Esophagus muscularis mucosa (tissue), 4 donors: ENCODE measurements around the gene SAMD4A. TPM values are rescaled to one million over a fixed set of nuclear protein-coding genes. Genes with fewer than 3 reads are reported as not detected.

Source experiments
- DNase-seq: peaks from one replicate; pipeline ENCODE4 v3.0.0-alpha.2; 2017; ENCODE audit errors: extremely low spot score
- H3K27ac ChIP-seq, 4 donors: fragments of 200-600 bp; sonication (generic); replicated peaks in 1 of 4; 1 replicate in 3 of 4; 2 replicates in 1 of 4; pipeline ENCODE4 v1.5.1; 2016 to 2019; ENCODE audit warnings: mild to moderate bottlenecking in 1 of 4
- H3K27me3 ChIP-seq, 4 donors: fragments of 200-600 bp; sonication (generic); one replicate each; pipeline versions ENCODE4 v1.5.1 to v1.6.0; 2016 to 2019
- H3K36me3 ChIP-seq, 4 donors: fragments of 200-600 bp; sonication (generic); one replicate each; pipeline ENCODE4 v1.5.1; 2016 to 2019
- H3K4me1 ChIP-seq, 4 donors: fragments of 200-600 bp; sonication (generic); one replicate each; pipeline ENCODE4 v1.5.1; 2016 to 2019
- H3K4me3 ChIP-seq, 4 donors: fragments of 200-600 bp; sonication (generic); 1 replicate in 2 of 4; 2 replicates in 2 of 4; pipeline ENCODE4 v1.5.1; 2016 to 2019; ENCODE audit warnings: mild to moderate bottlenecking in 4 of 4, moderate library complexity in 1 of 4
- H3K9me3 ChIP-seq, 4 donors: fragments of 200-600 bp; sonication (generic); 1 replicate in 3 of 4; 2 replicates in 1 of 4; pipeline ENCODE4 v1.5.1; 2016 to 2019
- EP300 ChIP-seq: sonication (generic); formaldehyde crosslinking; IDR thresholded peaks from one replicate; pipeline ENCODE4 v1.6.1; 2017; ENCODE audit warnings: antibody characterized with exemption
- POLR2A ChIP-seq: fragments of 450-650 bp; IDR thresholded peaks from one replicate; pipeline ENCODE4 v1.6.1; 2017; ENCODE audit warnings: antibody characterized with exemption, moderate library complexity, mild to moderate bottlenecking, low read depth
- POLR2AphosphoS5 ChIP-seq, 2 donors: sonication (generic); formaldehyde crosslinking; IDR thresholded peaks; one replicate each; pipeline ENCODE4 v1.6.1; 2017; ENCODE audit warnings: antibody characterized with exemption in 2 of 2
- WGBS: methylation state at CpG from one replicate; pipeline ENCODE4 v1.1.5; 2018; 5-methylcytosine and 5-hydroxymethylcytosine counted together
- intact Hi-C: fragments of 100-400 bp; cut with DNase I; formaldehyde crosslinking; loops from one replicate; pipeline ENCODE4 v1.15.1; 2023
- total RNA-seq, 4 donors: library from RNA; depleted of rRNA; stranded (reverse); fragments of >200 nt; gene quantifications; one replicate each; pipeline versions ENCODE4 v1.1.0 to v1.2.1, GENCODE V29; 2016
- TF ChIP-seq, protein P1 (sequence below), 3 experiments: fragments of 200-600 bp in 2 of 3; fragments of 450-650 bp in 1 of 3; sonication (generic) in 2 of 3; IDR thresholded peaks; one replicate each; pipeline ENCODE4 v1.5.1; 2017 to 2019; ENCODE audit warnings: antibody characterized with exemption in 3 of 3, mild to moderate bottlenecking in 2 of 3, moderate library complexity in 1 of 3

The SAMD4A gene
- total RNA-seq, 4 donors from 2014 or later, result 76.8 to 123 (median 97.0) TPM

DNA sequence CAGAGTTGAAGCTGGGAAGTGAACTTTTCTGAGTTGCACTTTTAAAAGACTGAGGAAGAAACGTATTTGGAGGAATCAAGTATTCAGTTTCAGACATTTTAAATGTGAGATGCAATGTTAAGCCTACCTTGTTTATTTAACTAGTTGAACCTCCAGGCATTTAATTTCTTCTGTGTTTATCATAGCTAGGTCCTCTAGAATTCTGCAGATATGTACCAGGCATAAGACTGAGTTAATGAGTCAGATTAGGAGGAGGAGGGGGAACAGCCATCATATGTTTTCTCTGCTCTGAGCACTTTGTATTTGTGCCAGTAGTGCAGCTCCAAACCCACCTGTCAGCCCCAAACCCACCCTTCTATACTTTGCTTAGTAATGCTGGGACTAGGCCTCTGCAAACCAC is 16.4 kb upstream of the SAMD4A start:
- DNase-seq, result no peak
- H3K36me3 ChIP-seq, result no peaks in the 10 kb centered on the region
- intact Hi-C loops, result no loop called here
- H3K4me1 ChIP-seq, result peaks cover 0 to 8% (median 0%) of the 10 kb centered on the region in 4 donors
- 56% methylated on average over 1 of the region's 1 CpG for WGBS
- no peak overlapping the region for H3K27ac ChIP-seq
- TF ChIP-seq POLR2A (no peak), EP300 (no peak), POLR2AphosphoS5 (IDR thresholded peaks at IDR 0.05) (no peak)
- TF ChIP-seq, protein P1, sequence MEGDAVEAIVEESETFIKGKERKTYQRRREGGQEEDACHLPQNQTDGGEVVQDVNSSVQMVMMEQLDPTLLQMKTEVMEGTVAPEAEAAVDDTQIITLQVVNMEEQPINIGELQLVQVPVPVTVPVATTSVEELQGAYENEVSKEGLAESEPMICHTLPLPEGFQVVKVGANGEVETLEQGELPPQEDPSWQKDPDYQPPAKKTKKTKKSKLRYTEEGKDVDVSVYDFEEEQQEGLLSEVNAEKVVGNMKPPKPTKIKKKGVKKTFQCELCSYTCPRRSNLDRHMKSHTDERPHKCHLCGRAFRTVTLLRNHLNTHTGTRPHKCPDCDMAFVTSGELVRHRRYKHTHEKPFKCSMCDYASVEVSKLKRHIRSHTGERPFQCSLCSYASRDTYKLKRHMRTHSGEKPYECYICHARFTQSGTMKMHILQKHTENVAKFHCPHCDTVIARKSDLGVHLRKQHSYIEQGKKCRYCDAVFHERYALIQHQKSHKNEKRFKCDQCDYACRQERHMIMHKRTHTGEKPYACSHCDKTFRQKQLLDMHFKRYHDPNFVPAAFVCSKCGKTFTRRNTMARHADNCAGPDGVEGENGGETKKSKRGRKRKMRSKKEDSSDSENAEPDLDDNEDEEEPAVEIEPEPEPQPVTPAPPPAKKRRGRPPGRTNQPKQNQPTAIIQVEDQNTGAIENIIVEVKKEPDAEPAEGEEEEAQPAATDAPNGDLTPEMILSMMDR (IDR thresholded peaks at IDR 0.05), result no peak
- H3K9me3 ChIP-seq, result no peaks in the 10 kb centered on the region
- H3K27me3 ChIP-seq, result no peaks in the 10 kb centered on the region
- H3K4me3 ChIP-seq, result no peak overlapping the region

DNA sequence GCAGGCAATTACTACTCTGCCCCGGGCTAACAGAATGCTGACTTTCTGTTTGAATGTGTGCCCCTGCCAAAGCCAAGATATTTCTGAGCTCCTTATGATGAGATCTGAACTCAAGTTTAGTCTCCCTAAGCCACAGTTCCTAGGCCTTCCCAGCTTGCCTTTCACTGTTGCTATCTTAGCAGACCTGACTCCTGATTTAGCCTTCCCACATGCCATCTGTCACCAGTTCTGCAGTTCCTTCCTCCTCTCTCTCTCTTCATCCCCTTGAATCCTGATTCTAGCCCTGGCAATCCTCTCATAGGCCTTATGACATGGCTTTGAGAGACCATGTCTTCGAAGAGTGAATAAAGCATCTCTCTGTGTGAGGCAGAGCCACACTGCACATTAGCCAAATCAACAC is 12.5 kb upstream of the SAMD4A start:
- peaks cover 0 to 8% (median 0%) of the 10 kb centered on the region in 4 donors for H3K4me1 ChIP-seq
- H3K4me3 ChIP-seq, result no peak overlapping the region
- H3K9me3 ChIP-seq, result no peaks in the 10 kb centered on the region
- no peaks in the 10 kb centered on the region for H3K36me3 ChIP-seq
- no peak for TF ChIP-seq EP300
- no peak for TF ChIP-seq POLR2AphosphoS5 (IDR thresholded peaks at IDR 0.05)
- TF ChIP-seq POLR2A, result no peak
- TF ChIP-seq, protein P1 (IDR thresholded peaks at IDR 0.05), result no peak
- no peak overlapping the region for H3K27ac ChIP-seq
- intact Hi-C loops, result no loop called here
- peaks cover 0 to 12% (median 0%) of the 10 kb centered on the region in 4 donors for H3K27me3 ChIP-seq
- 100% methylated on average over 2 of the region's 2 CpGs for whole genome bisulfite sequencing
- no peak for DNase-seq

DNA sequence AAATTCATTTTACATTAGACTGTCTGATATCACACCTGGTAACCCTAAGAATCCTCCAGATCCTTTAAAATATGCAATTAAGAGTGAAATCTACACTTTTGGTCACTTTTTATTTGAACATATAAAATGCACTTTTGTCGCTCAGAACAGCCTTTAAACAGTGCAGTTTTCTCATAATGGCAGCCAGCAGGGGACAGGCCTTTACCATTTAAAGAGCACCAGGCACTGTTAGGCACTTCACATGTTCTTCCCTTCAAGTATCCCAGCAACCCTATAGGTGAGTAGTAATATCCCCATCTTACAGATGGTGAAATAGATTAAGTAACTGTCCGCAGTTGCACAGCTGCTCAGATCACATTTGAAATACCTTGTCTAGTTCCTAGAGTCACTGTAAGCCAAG is 11.3 kb upstream of the SAMD4A start:
- no peak for TF ChIP-seq EP300
- TF ChIP-seq, protein P1 (IDR thresholded peaks at IDR 0.05), result no peak
- no peak for TF ChIP-seq POLR2AphosphoS5 (IDR thresholded peaks at IDR 0.05)
- TF ChIP-seq POLR2A, result no peak
- peaks cover 0 to 4% (median 0%) of the 10 kb centered on the region in 4 donors for H3K4me1 ChIP-seq
- intact Hi-C loops, result no loop called here
- peaks cover 0 to 12% (median 0%) of the 10 kb centered on the region in 4 donors for H3K27me3 ChIP-seq
- no peak for DNase-seq
- no peaks in the 10 kb centered on the region for H3K9me3 ChIP-seq
- WGBS, result 92% methylated on average over 2 of the region's 2 CpGs
- H3K27ac ChIP-seq, result no peak overlapping the region
- H3K36me3 ChIP-seq, result no peaks in the 10 kb centered on the region
- H3K4me3 ChIP-seq, result no peak overlapping the region

DNA sequence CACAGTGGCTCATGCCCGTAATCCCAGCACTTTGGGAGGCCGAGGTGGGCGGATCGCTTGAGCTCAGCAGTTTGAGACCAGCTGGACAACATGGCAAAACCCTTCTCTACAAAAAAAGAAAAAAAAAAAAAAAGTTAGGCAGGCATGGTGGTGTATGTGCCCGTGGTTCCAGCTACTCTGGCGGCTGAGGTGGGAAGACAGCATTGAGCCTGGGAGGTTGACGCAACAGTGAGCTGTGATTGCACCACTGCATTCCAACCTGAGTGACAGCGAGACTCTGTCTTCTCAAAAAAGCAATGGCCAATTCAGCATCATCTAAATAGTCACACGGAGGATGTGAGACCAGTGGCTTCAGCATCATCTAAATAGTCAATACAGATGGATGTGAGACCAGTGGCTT is 10.4 kb upstream of the SAMD4A start:
- Histone ChIP-seq H3K36me3 (no peaks in the 10 kb centered on the region), H3K27ac (no peak overlapping the region), H3K4me1 (no peaks in the 10 kb centered on the region), H3K9me3 (no peaks in the 10 kb centered on the region), H3K4me3 (no peak overlapping the region), H3K27me3 (peaks cover 0 to 12% (median 0%) of the 10 kb centered on the region in 4 donors)
- no peak for TF ChIP-seq EP300
- TF ChIP-seq POLR2AphosphoS5 (IDR thresholded peaks at IDR 0.05), result no peak
- TF ChIP-seq POLR2A, result no peak
- TF ChIP-seq, protein P1 (IDR thresholded peaks at IDR 0.05), result no peak
- 93% methylated on average over 9 of the region's 9 CpGs for WGBS
- intact Hi-C loops, result no loop called here
- DNase-seq, result no peak

DNA sequence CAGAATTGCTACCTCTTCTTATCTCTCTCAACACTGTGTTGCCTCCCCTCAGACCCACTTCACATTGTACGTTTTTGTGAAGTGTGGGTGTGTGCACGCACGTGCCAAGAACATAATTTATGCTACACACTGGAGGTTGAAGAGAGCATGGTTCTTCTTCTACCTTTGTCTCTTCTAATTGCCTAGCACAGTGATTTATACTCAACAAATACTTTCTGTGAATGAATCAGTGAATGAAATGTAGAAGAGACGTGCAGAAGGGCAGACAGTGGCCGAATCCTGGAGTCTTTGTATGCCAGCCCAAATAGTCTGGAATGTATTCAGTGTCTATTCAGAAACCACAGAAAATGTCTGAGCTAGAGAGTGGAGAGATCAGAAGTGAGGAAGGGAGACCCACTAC is 4.6 kb upstream of the SAMD4A start:
- no peak for TF ChIP-seq POLR2AphosphoS5 (IDR thresholded peaks at IDR 0.05)
- TF ChIP-seq POLR2A, result no peak
- Histone ChIP-seq H3K36me3 (no peaks in the 10 kb centered on the region), H3K4me3 (no peak overlapping the region), H3K27ac (no peak overlapping the region), H3K27me3 (peaks cover 0 to 5% (median 0%) of the 10 kb centered on the region in 4 donors), H3K9me3 (no peaks in the 10 kb centered on the region), H3K4me1 (peaks cover 7 to 13% (median 9%) of the 10 kb centered on the region in 4 donors)
- no peak for DNase-seq
- intact Hi-C loops, result loop anchor here (10.0 kb wide), 1 partner anchor 242 kb away; no protein-coding TSS in a partner anchor
- WGBS, result 52% methylated on average over 5 of the region's 5 CpGs
